GM13977 (cell line): Measurements from ENCODE around the gene XKR8.

ENCODE experiments used
- DNase-seq: peaks from one replicate; pipeline ENCODE4 v3.0.0; 2012; ENCODE audit warnings: low spot score
- CTCF ChIP-seq: IDR thresholded peaks from 2 replicates; pipeline ENCODE4 v1.5.1; 2012; ENCODE audit warnings: mild to moderate bottlenecking, control low read depth; ENCODE audit not compliant: insufficient read depth; ENCODE audit errors: extremely low read depth, missing control alignments
- in situ Hi-C: fragments of 300-500 bp; cut with MboI; formaldehyde crosslinking; loops from one replicate; pipeline ENCODE4 v1.12.0; 2022; ENCODE audit warnings: low sequenced_read_pairs, low pct_unique_long_range_greater_than_20kb, mixed read lengths, inconsistent platforms; ENCODE audit not compliant: unreplicated experiment

Gene XKR8

GRCh38 chr1:27961646-27962221 is 2.0 kb downstream of the XKR8 start:
- DNase-seq, result no peak
- no peak for TF ChIP-seq CTCF
- in situ Hi-C loops, result loop anchor here (10.0 kb wide), 1 partner anchor 97 kb away; no protein-coding TSS in a partner anchor

GRCh38 chr1:27963393-27963792 is 3.6 kb downstream of the XKR8 start:
- in situ Hi-C loops, result loop anchor here (10.0 kb wide), 1 partner anchor 99 kb away; no protein-coding TSS in a partner anchor
- no peak for TF ChIP-seq CTCF
- no peak for DNase-seq

DNA sequence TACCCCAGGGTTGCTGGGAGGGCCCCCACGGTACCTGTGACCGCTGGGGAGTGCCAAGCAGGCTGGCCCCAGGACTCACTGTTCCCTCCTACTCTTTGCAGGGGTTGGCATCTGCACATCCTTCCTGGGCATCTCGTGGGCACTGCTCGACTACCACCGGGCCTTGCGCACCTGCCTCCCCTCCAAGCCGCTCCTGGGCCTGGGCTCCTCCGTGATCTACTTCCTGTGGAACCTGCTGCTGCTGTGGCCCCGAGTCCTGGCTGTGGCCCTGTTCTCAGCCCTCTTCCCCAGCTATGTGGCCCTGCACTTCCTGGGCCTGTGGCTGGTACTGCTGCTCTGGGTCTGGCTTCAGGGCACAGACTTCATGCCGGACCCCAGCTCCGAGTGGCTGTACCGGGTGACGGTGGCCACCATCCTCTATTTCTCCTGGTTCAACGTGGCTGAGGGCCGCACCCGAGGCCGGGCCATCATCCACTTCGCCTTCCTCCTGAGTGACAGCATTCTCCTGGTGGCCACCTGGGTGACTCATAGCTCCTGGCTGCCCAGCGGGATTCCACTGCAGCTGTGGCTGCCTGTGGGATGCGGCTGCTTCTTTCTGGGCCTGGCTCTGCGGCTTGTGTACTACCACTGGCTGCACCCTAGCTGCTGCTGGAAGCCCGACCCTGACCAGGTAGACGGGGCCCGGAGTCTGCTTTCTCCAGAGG is 6.8 kb downstream of the XKR8 start:
- no peak for TF ChIP-seq CTCF
- in situ Hi-C loops, result loop anchor here (10.0 kb wide), 1 partner anchor 102 kb away; no protein-coding TSS in a partner anchor
- no peak for DNase-seq

DNA sequence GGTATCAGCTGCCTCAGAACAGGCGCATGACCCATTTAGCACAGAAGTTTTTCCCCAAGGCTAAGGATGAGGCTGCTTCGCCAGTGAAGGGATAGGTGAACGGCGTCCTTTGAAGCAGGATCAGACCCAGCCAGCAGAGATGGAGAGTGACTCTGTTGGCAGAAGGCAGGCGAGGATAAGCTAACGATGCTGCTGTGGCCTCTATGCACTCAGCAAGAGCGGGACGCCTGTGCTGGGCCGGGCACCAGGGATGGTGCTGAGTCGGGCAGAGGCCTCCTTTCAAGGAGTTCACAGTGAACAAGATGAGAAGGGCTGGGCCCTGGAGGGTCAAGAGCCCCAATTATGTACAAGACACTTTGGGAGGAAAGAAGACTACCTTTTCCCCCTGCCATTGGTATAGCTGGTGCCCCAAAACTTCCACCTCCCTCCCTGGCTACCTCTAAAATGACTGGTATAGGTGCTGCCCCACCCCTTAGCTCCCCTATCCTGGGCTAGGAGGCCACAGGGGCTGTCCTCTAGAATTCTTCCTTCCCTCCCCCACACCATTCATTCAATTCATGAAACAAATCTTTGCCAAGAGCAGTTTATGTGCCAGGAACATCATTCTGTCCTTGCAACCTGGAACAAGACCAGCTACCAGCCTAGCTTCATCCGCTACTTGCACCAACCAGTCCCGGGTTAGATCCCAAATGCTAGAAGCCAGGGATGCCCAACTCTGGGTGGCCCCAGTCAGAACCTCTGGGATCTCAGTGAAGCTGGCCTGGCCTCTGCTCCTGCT is 7.5 kb downstream of the XKR8 start:
- TF ChIP-seq CTCF, result no peak
- in situ Hi-C loops, result loop anchor here (10.0 kb wide), 1 partner anchor 102 kb away; no protein-coding TSS in a partner anchor

DNA sequence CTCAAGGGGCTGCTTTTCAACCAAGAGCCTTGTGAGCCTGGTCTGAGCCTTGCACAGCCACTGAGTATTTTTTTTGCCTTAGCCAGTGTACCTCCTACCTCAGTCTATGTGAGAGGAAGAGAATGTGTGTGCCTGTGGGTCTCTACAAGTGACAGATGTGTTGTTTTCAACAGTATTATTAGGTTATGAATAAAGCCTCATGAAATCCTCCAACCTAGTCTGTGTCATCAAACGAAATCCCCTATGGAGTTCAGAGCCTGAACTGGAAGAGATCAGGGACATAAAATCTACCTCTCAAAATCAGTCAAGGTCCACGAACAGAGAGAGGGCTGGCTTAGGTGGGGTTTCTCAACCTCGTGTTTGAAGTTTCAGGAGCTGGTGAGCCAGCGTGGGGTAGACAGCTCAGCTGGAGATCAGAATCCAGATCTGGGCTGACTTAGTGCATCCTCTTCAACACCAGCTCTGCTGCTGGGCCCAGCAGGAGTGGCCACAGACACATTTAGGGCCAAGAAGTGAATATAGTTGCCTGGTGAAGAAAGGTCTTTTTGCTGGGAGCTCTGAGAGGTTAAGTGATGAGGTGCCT is 8.2 kb downstream of the XKR8 start:
- DNase-seq, result no peak
- in situ Hi-C loops, result loop anchor here (10.0 kb wide), 1 partner anchor 103 kb away; no protein-coding TSS in a partner anchor
- TF ChIP-seq CTCF, result no peak

More for the DNA sequence above, 7.5 kb downstream of the XKR8 start:
- DNase-seq, result no peak

- TF ChIP-seq CTCF, result no peak
- no peak for DNase-seq
- in situ Hi-C loops, result loop anchor here (10.0 kb wide), 1 partner anchor 104 kb away; no protein-coding TSS in a partner anchor
Observed at GRCh38 chr1:27968692-27969091, 8.9 kb downstream of the XKR8 start.
